ENCODE data around the gene MTMR4. TPM values are rescaled to one million over a fixed set of nuclear protein-coding genes. Genes with fewer than 3 reads are reported as not detected.
A peak's percentile ranks its signal among the peaks of the same experiment; 100 is the strongest.
"Not testable (repeated sequence)": the region's sequence is repeated elsewhere in the genome, so short reads cannot be mapped to it uniquely, and the experiment has no call there.

MTMR4 gene
- total RNA-seq, 1 donor from 2014 or later: 30.2 TPM

GRCh38 chr17:58504826-58505351 is 9.5 kb downstream of the MTMR4 start:
- Mint-ChIP-seq H3K36me3 (ENCODE audit: low read depth) (peaks cover 34% of the 10 kb centered on the region), H3K27me3 (ENCODE audit: low read depth) (no peaks in the 10 kb centered on the region), H3K9me3 (ENCODE audit: low read depth) (no peaks in the 10 kb centered on the region), H3K27ac (ENCODE audit: unreplicated experiment) (no peak overlapping the region), H3K4me3 (ENCODE audit: unreplicated experiment) (no peak overlapping the region), H3K4me1 (ENCODE audit: low read depth) (no peaks in the 10 kb centered on the region)
- no peak for TF ChIP-seq CTCF (IDR thresholded peaks at IDR 0.05)
- no peak for DNase-seq (ENCODE audit: low spot score)

GRCh38 chr17:58503866-58504265 is 10.6 kb downstream of the MTMR4 start:
- Mint-ChIP-seq H3K4me3 (ENCODE audit: unreplicated experiment) (no peak overlapping the region), H3K27ac (ENCODE audit: unreplicated experiment) (no peak overlapping the region), H3K36me3 (ENCODE audit: low read depth) (peaks cover 36% of the 10 kb centered on the region), H3K27me3 (ENCODE audit: low read depth) (no peaks in the 10 kb centered on the region), H3K4me1 (ENCODE audit: low read depth) (no peaks in the 10 kb centered on the region), H3K9me3 (ENCODE audit: low read depth) (no peaks in the 10 kb centered on the region)
- no peak for TF ChIP-seq CTCF (IDR thresholded peaks at IDR 0.05)
- DNase-seq (ENCODE audit: low spot score): no peak

- not testable (repeated sequence) for H3K4me1 Mint-ChIP-seq (ENCODE audit: low read depth); H3K27me3 Mint-ChIP-seq (ENCODE audit: low read depth); H3K4me3 Mint-ChIP-seq (ENCODE audit: unreplicated experiment); DNase-seq (ENCODE audit: low spot score); H3K27ac Mint-ChIP-seq (ENCODE audit: unreplicated experiment); H3K9me3 Mint-ChIP-seq (ENCODE audit: low read depth)
- peaks cover 38% of the 10 kb centered on the region for H3K36me3 Mint-ChIP-seq (ENCODE audit: low read depth)
These were observed 11.3 kb downstream of the MTMR4 start for GRCh38 chr17:58503134-58503533.

- no peak overlapping the region for H3K27ac Mint-ChIP-seq (ENCODE audit: unreplicated experiment)
- TF ChIP-seq CTCF (IDR thresholded peaks at IDR 0.05): no peak
- no peak for DNase-seq (ENCODE audit: low spot score)
These were observed 13.0 kb downstream of the MTMR4 start for GRCh38 chr17:58501451-58501850.

GRCh38 chr17:58498177-58498828 is 16.1 kb downstream of the MTMR4 start:
- Mint-ChIP-seq H3K27me3 (ENCODE audit: low read depth) (no peaks in the 10 kb centered on the region), H3K9me3 (ENCODE audit: low read depth) (no peaks in the 10 kb centered on the region), H3K4me1 (ENCODE audit: low read depth) (no peaks in the 10 kb centered on the region)

More at GRCh38 chr17:58501451-58501850, 13.0 kb downstream of the MTMR4 start:
- Mint-ChIP-seq H3K27me3 (ENCODE audit: low read depth) (no peaks in the 10 kb centered on the region), H3K9me3 (ENCODE audit: low read depth) (no peaks in the 10 kb centered on the region), H3K4me1 (ENCODE audit: low read depth) (no peaks in the 10 kb centered on the region), H3K36me3 (ENCODE audit: low read depth) (peaks cover 35% of the 10 kb centered on the region), H3K4me3 (ENCODE audit: unreplicated experiment) (no peak overlapping the region)

More at GRCh38 chr17:58498177-58498828, 16.1 kb downstream of the MTMR4 start:
- no peak for DNase-seq (ENCODE audit: low spot score)
- Mint-ChIP-seq H3K27ac (ENCODE audit: unreplicated experiment) (peak overlapping the region; percentile 53), H3K4me3 (ENCODE audit: unreplicated experiment) (no peak overlapping the region), H3K36me3 (ENCODE audit: low read depth) (peaks cover 42% of the 10 kb centered on the region)
- TF ChIP-seq CTCF (IDR thresholded peaks at IDR 0.05): no peak

Measured in chondrocyte (in vitro differentiated cells).